GM23338 (cell line): ENCODE measurements around the gene PXYLP1. TPM values are rescaled to one million over a fixed set of nuclear protein-coding genes. Genes with fewer than 3 reads are reported as not detected.

Experiments
- ATAC-seq: fragments of 200-7000 bp; cut with Tn5 transposase; 3 replicates; pipeline ENCODE4 v1.9.1; 2020
- DNase-seq: peaks from one replicate; pipeline ENCODE4 v3.0.0-alpha.2; 2015; ENCODE audit warnings: low spot score
- H2AFZ ChIP-seq: fragments of 200-600 bp; sonication (generic); 2 replicates; pipeline ENCODE4 v1.8.0; 2016; ENCODE audit warnings: antibody characterized with exemption, mild to moderate bottlenecking, moderate library complexity
- H3F3A ChIP-seq: fragments of 200-600 bp; sonication (generic); replicated peaks from 2 replicates; pipeline ENCODE4 v1.8.0; 2017; ENCODE audit warnings: antibody characterized with exemption, mixed run types, low read depth
- H3K27ac ChIP-seq: fragments of 200-600 bp; sonication (generic); 2 replicates; pipeline ENCODE4 v1.6.1; 2016; ENCODE audit warnings: low read depth
- H3K27me3 ChIP-seq: fragments of 200-600 bp; sonication (generic); 2 replicates; pipeline ENCODE4 v1.8.0; 2016; ENCODE audit warnings: mild to moderate bottlenecking, mixed run types, moderate library complexity; ENCODE audit not compliant: insufficient read depth
- H3K36me3 ChIP-seq: fragments of 200-600 bp; sonication (generic); 2 replicates; pipeline ENCODE4 v1.8.0; 2016; ENCODE audit warnings: mild to moderate bottlenecking; ENCODE audit not compliant: insufficient read depth
- H3K4me1 ChIP-seq: fragments of 200-600 bp; sonication (generic); 2 replicates; pipeline ENCODE4 v1.8.0; 2016; ENCODE audit warnings: mild to moderate bottlenecking, moderate library complexity; ENCODE audit not compliant: insufficient read depth
- H3K4me2 ChIP-seq: fragments of 200-600 bp; sonication (generic); 2 replicates; pipeline ENCODE4 v1.7.1; 2017; ENCODE audit warnings: mixed run types
- H3K4me3 ChIP-seq: fragments of 200-600 bp; sonication (generic); 2 replicates; pipeline ENCODE4 v1.6.1; 2016; ENCODE audit warnings: mixed run types
- H3K79me2 ChIP-seq: fragments of 200-600 bp; sonication (generic); replicated peaks from 2 replicates; pipeline ENCODE4 v1.8.0; 2017; ENCODE audit warnings: mild to moderate bottlenecking; ENCODE audit not compliant: insufficient read depth
- H3K9me2 ChIP-seq: fragments of 200-600 bp; sonication (generic); 2 replicates; pipeline ENCODE4 v1.8.0; 2017; ENCODE audit not compliant: insufficient read depth
- H4K20me1 ChIP-seq: fragments of 200-600 bp; sonication (generic); replicated peaks from 2 replicates; pipeline ENCODE4 v1.8.0; 2017; ENCODE audit warnings: mild to moderate bottlenecking; ENCODE audit not compliant: insufficient read depth
- H3K27ac Mint-ChIP-seq: 2 replicates; pipeline ENCODE4 v1.8.0; 2020; ENCODE audit warnings: inconsistent platforms, mild to moderate bottlenecking, moderate library complexity, mixed read lengths
- H3K27me3 Mint-ChIP-seq: 3 replicates; pipeline ENCODE4 v1.8.0; 2022; ENCODE audit warnings: low read depth, mild to moderate bottlenecking, moderate library complexity, mixed read lengths, inconsistent platforms; ENCODE audit not compliant: insufficient read depth, poor library complexity
- H3K36me3 Mint-ChIP-seq: 3 replicates; pipeline ENCODE4 v1.8.0; 2021; ENCODE audit warnings: low read depth, mild to moderate bottlenecking, inconsistent platforms, moderate library complexity, mixed read lengths
- H3K4me1 Mint-ChIP-seq: 3 replicates; pipeline ENCODE4 v1.8.0; 2020; ENCODE audit warnings: mild to moderate bottlenecking, inconsistent platforms, mixed read lengths
- H3K4me3 Mint-ChIP-seq: 3 replicates; pipeline ENCODE4 v1.8.0; 2021; ENCODE audit warnings: moderate library complexity, mild to moderate bottlenecking, inconsistent platforms, mixed read lengths
- H3K9me3 Mint-ChIP-seq: 3 replicates; pipeline ENCODE4 v1.8.0; 2020; ENCODE audit warnings: moderate library complexity, mild to moderate bottlenecking, inconsistent platforms, mixed read lengths
- CREB1 ChIP-seq: fragments of 250-450 bp; sonication (Bioruptor Pico); IDR thresholded peaks from 2 replicates; pipeline ENCODE4 v1.5.0; 2020; ENCODE audit warnings: low read depth, mild to moderate bottlenecking, moderate library complexity
- CTCF ChIP-seq, 2 experiments: fragments of 200-600 bp in 1 of 2; sonication (generic) in 1 of 2; conservative IDR thresholded peaks; 2 replicates each; pipeline versions ENCODE4 v1.5.1 to v1.6.1; 2016 to 2017; ENCODE audit warnings: antibody characterized with exemption in 2 of 2, low read depth in 2 of 2, mild to moderate bottlenecking in 2 of 2, moderate library complexity in 1 of 2
- ETS1 ChIP-seq: IDR thresholded peaks from 2 replicates; pipeline ENCODE4 v1.6.1; 2016; ENCODE audit warnings: antibody characterized with exemption
- EZH2 ChIP-seq: fragments of 200-600 bp; sonication (generic); IDR thresholded peaks from one replicate; pipeline ENCODE4 v1.8.0; 2017; ENCODE audit warnings: antibody characterized with exemption, mild to moderate bottlenecking, low read depth; ENCODE audit not compliant: unreplicated experiment
- EZH2phosphoT487 ChIP-seq: fragments of 200-600 bp; sonication (generic); IDR thresholded peaks from one replicate; pipeline ENCODE4 v1.8.1; 2018; ENCODE audit warnings: antibody characterized with exemption; ENCODE audit not compliant: unreplicated experiment
- JUNB ChIP-seq: IDR thresholded peaks from one replicate; pipeline ENCODE4 v1.6.1; 2016; ENCODE audit warnings: antibody characterized with exemption; ENCODE audit not compliant: unreplicated experiment
- NANOG ChIP-seq: IDR thresholded peaks from 2 replicates; pipeline ENCODE4 v1.6.1; 2016; ENCODE audit warnings: antibody characterized with exemption, borderline replicate concordance
- POLR2AphosphoS5 ChIP-seq: IDR thresholded peaks from 2 replicates; pipeline ENCODE4 v1.6.1; 2016; ENCODE audit warnings: antibody characterized with exemption, low read depth
- STAT1 ChIP-seq: IDR thresholded peaks from one replicate; pipeline ENCODE4 v1.6.1; 2016; ENCODE audit warnings: antibody characterized with exemption; ENCODE audit not compliant: unreplicated experiment
- ZNF114 ChIP-seq: fragments of 250-450 bp; sonication (Bioruptor Pico); IDR thresholded peaks from 2 replicates; pipeline ENCODE4 v1.5.0; 2020; ENCODE audit warnings: mild to moderate bottlenecking, moderate library complexity
- ZNF331 ChIP-seq: fragments of 250-450 bp; sonication (Bioruptor Pico); IDR thresholded peaks from 2 replicates; pipeline ENCODE4 v1.5.0; 2020; ENCODE audit warnings: low read depth, mild to moderate bottlenecking, moderate library complexity
- ZNF462 ChIP-seq: fragments of 250-450 bp; sonication (Bioruptor Pico); IDR thresholded peaks from 2 replicates; pipeline ENCODE4 v1.5.0; 2020; ENCODE audit warnings: mild to moderate bottlenecking, moderate library complexity
- polyA plus RNA-seq: library from polyadenylated mRNA; unstranded; fragments of >200 nt; fragmentation: Nextera tagmentation; extraction: Ambion mirVana; gene quantifications from 2 replicates; pipeline ENCODE4 v1.2.1, GENCODE V29; 2016
- total RNA-seq: library from RNA; depleted of rRNA; stranded (reverse); fragments of >200 nt; shearing (Covaris generic); gene quantifications from 2 replicates; pipeline ENCODE4 v1.2.3, GENCODE V29; 2014

The PXYLP1 gene
- total and polyA plus RNA-seq, 2 experiments from 2014 or later = 8.9 to 20.1 TPM

GRCh38 chr3:141320399-141321108 is 88.9 kb downstream of the PXYLP1 start:
- Histone ChIP-seq H3K4me3 (no peak overlapping the region), H3K27me3 (no peaks in the 10 kb centered on the region), H4K20me1 (no peaks in the 10 kb centered on the region), H3K4me2 (no peak overlapping the region), H3K79me2 (no peaks in the 10 kb centered on the region), H2AFZ (no peak overlapping the region), H3K36me3 (no peaks in the 10 kb centered on the region), H3K4me1 (0 out of 2 replicates have a peak, but pooled peaks cover 4% of the 10 kb centered on the region), H3K27ac (no peak overlapping the region), H3F3A (no peaks in the 10 kb centered on the region), H3K9me2 (peaks cover 5% of the 10 kb centered on the region; the same call in 1 of the 2 replicates)
- Mint-ChIP-seq H3K4me1 (peaks cover 7% of the 10 kb centered on the region; the same call in 2 of the 3 replicates), H3K36me3 (peaks cover 7% of the 10 kb centered on the region; the same call in 1 of the 3 replicates), H3K27ac (no peak overlapping the region), H3K9me3 (peaks cover 19% of the 10 kb centered on the region), H3K27me3 (peaks cover 3% of the 10 kb centered on the region), H3K4me3 (no peak overlapping the region)
- ATAC-seq (no peak), DNase-seq (no peak)
- no peak for TF ChIP-seq CREB1 (CRISPR knock-in tag)
- TF ChIP-seq ZNF114 = no peak

GRCh38 chr3:141321109-141321497 is 89.5 kb downstream of the PXYLP1 start:
- Histone ChIP-seq H3K27ac (no peak overlapping the region), H3K9me2 (peaks cover 5% of the 10 kb centered on the region; the same call in 1 of the 2 replicates), H4K20me1 (no peaks in the 10 kb centered on the region), H3K36me3 (no peaks in the 10 kb centered on the region), H3K4me3 (no peak overlapping the region), H3K79me2 (no peaks in the 10 kb centered on the region), H3F3A (no peaks in the 10 kb centered on the region), H3K4me1 (peaks cover 9% of the 10 kb centered on the region; the same call in 1 of the 2 replicates), H2AFZ (0 out of 2 replicates have a peak overlapping the region, but pooled peaks have one; percentile 18), H3K27me3 (no peaks in the 10 kb centered on the region), H3K4me2 (no peak overlapping the region)
- Mint-ChIP-seq H3K4me1 (peaks cover 10% of the 10 kb centered on the region), H3K4me3 (no peak overlapping the region), H3K36me3 (peaks cover 7% of the 10 kb centered on the region; the same call in 1 of the 3 replicates), H3K27ac (no peak overlapping the region), H3K27me3 (peaks cover 3% of the 10 kb centered on the region), H3K9me3 (peaks cover 19% of the 10 kb centered on the region)
- ATAC-seq (no peak), DNase-seq (no peak)
- no peak for TF ChIP-seq ETS1
- TF ChIP-seq ZNF114 = no peak
- no peak for TF ChIP-seq EZH2
- no peak for TF ChIP-seq ZNF462
- no peak for TF ChIP-seq EZH2phosphoT487
- no peak for TF ChIP-seq STAT1
- TF ChIP-seq JUNB = no peak
- no peak for TF ChIP-seq POLR2AphosphoS5
- no peak for TF ChIP-seq ZNF331 (CRISPR knock-in tag)
- TF ChIP-seq CTCF (conservative IDR thresholded peaks at IDR 0.05; ENCODE audit: low read depth in 2 of 2) = no peak
- no peak for TF ChIP-seq NANOG
- no peak for TF ChIP-seq CREB1 (CRISPR knock-in tag)
